Fibroblast of the aortic adventitia (primary cell): ENCODE results near the gene FGD1. TPM values are rescaled to one million over a fixed set of nuclear protein-coding genes. Genes with fewer than 3 reads are reported as not detected.

Experiments
- DNase-seq: peaks from one replicate; pipeline ENCODE4 v3.0.0-alpha.2; 2010; ENCODE audit warnings: low read depth
- H3K4me3 ChIP-seq: 2 replicates; pipeline ENCODE4 v1.5.1; 2011; ENCODE audit warnings: low read depth, mild to moderate bottlenecking, control low read depth, low read length, moderate library complexity
- CTCF ChIP-seq: IDR thresholded peaks from 2 replicates; pipeline ENCODE4 v1.5.1; 2011; ENCODE audit warnings: mild to moderate bottlenecking, low read length, control low read depth, inconsistent platforms; ENCODE audit not compliant: insufficient read depth
- total RNA-seq: library from RNA; depleted of rRNA; stranded (reverse); fragments of >200 nt; gene quantifications from 2 replicates; pipeline ENCODE4 v1.2.3, GENCODE V29; 2012; ENCODE audit warnings: low replicate concordance

FGD1 gene
- total RNA-seq, 1 donor, result 11.1 TPM

- H3K4me3 ChIP-seq, result no peak overlapping the region
- no peak for DNase-seq
- no peak for TF ChIP-seq CTCF
These were observed 76.3 kb downstream of the FGD1 start for GRCh38 chrX:54419559-54420302.

GRCh38 chrX:54416965-54417364, 79.1 kb downstream of the FGD1 start:
- no peak for TF ChIP-seq CTCF
- no peak for DNase-seq
- no peak overlapping the region for H3K4me3 ChIP-seq

- no peak for DNase-seq
- no peak for TF ChIP-seq CTCF
- no peak overlapping the region for H3K4me3 ChIP-seq
These were observed 80.3 kb downstream of the FGD1 start for GRCh38 chrX:54415534-54416350.

GRCh38 chrX:54413753-54414152, 82.3 kb downstream of the FGD1 start:
- no peak for DNase-seq
- no peak for TF ChIP-seq CTCF
- H3K4me3 ChIP-seq, result no peak overlapping the region

- DNase-seq, result no peak
- H3K4me3 ChIP-seq, result no peak overlapping the region
- TF ChIP-seq CTCF, result no peak
These were observed 84.3 kb downstream of the FGD1 start for GRCh38 chrX:54411732-54412131.

- H3K4me3 ChIP-seq, result no peak overlapping the region
- TF ChIP-seq CTCF, result no peak
These were observed 88.8 kb downstream of the FGD1 start for GRCh38 chrX:54407266-54407665.

More at GRCh38 chrX:54407266-54407665, 88.8 kb downstream of the FGD1 start:
- no peak for DNase-seq
